HG02852 (cell line): ENCODE measurements around the gene FGFBP1.

Source experiments
- ATAC-seq: cut with Tn5 transposase; IDR thresholded peaks from one replicate; pipeline ENCODE4 v1.9.1; 2021; ENCODE audit warnings: mild to moderate bottlenecking, moderate library complexity; ENCODE audit not compliant: unreplicated experiment

Gene FGFBP1

GRCh38 chr4:15938640-15939039, at the start of gene FGFBP1:
Gene FGFBP1, minus strand, starts transcription at chr4:15938740. Its CDS starts 2,108 bp downstream, at chr4:15936632.
- no peak for ATAC-seq

- ATAC-seq, result no peak
Measured at GRCh38 chr4:15988222-15988621, 49.7 kb upstream of the FGFBP1 start.

- no peak for ATAC-seq
Measured at GRCh38 chr4:15986907-15987306, 48.4 kb upstream of the FGFBP1 start.

GRCh38 chr4:15983610-15984009, 45.1 kb upstream of the FGFBP1 start:
- no peak for ATAC-seq

- ATAC-seq, result no peak
Measured at GRCh38 chr4:15982842-15983524, 44.4 kb upstream of the FGFBP1 start.

GRCh38 chr4:15976456-15977447, 38.2 kb upstream of the FGFBP1 start:
- no peak for ATAC-seq

GRCh38 chr4:15971068-15971801, 32.7 kb upstream of the FGFBP1 start:
- ATAC-seq, result no peak

- ATAC-seq, result no peak
Measured at GRCh38 chr4:15968551-15969300, 30.2 kb upstream of the FGFBP1 start.

- no peak for ATAC-seq
Measured at GRCh38 chr4:15965325-15965724, 26.8 kb upstream of the FGFBP1 start.

- no peak for ATAC-seq
Measured at GRCh38 chr4:15964159-15964558, 25.6 kb upstream of the FGFBP1 start.

- ATAC-seq, result peak; percentile 84
Measured at GRCh38 chr4:15963576-15963975, 25.0 kb upstream of the FGFBP1 start.

- peak; percentile 52 for ATAC-seq
Measured at GRCh38 chr4:15963001-15963451, 24.5 kb upstream of the FGFBP1 start, which contains the start of gene FGFBP2. Gene FGFBP2, minus strand, starts transcription at chr4:15963175. Its CDS starts 46 bp downstream, at chr4:15963129.

- ATAC-seq, result no peak
Measured at GRCh38 chr4:15961781-15962510, 23.4 kb upstream of the FGFBP1 start.

- ATAC-seq, result no peak
Measured at GRCh38 chr4:15958562-15958961, 20.0 kb upstream of the FGFBP1 start.

- ATAC-seq, result peak; percentile 90
Measured at GRCh38 chr4:15956179-15956850, 17.8 kb upstream of the FGFBP1 start.

- no peak for ATAC-seq
Measured at GRCh38 chr4:15955670-15956069, 17.1 kb upstream of the FGFBP1 start.

- ATAC-seq, result no peak
Measured at GRCh38 chr4:15953625-15954024, 15.1 kb upstream of the FGFBP1 start.

- no peak for ATAC-seq
Measured at GRCh38 chr4:15951781-15952180, 13.2 kb upstream of the FGFBP1 start.

GRCh38 chr4:15948826-15949225, 10.3 kb upstream of the FGFBP1 start:
- no peak for ATAC-seq
